SIG-M5 treated with dmso at 0.1 percent for 504 hours (cell line): ENCODE measurements around the gene CREG2.
A peak's percentile ranks its signal among the peaks of the same experiment; 100 is the strongest.

Experiments
- DNase-seq: peaks from one replicate; lab custom pipeline; 2025; ENCODE audit not compliant: unreplicated experiment; lab: John Stamatoyannopoulos, UW

The CREG2 gene

GRCh38 chr2:101310834-101311695, 76.2 kb downstream of the CREG2 start:
- no peak for DNase-seq

GRCh38 chr2:101310090-101310833, 77.0 kb downstream of the CREG2 start:
- DNase-seq = no peak

GRCh38 chr2:101308432-101309210, 78.7 kb downstream of the CREG2 start, which contains the start of gene RNF149:
RNF149 (minus strand) TSS chr2:101308701; CDS start chr2:101308588, 113 bp downstream.
- peak; percentile 99 for DNase-seq

- no peak for DNase-seq
These were observed 79.3 kb downstream of the CREG2 start for GRCh38 chr2:101307950-101308431.

- DNase-seq = no peak
These were observed 79.8 kb downstream of the CREG2 start for GRCh38 chr2:101307503-101307902.

- no peak for DNase-seq
These were observed 80.9 kb downstream of the CREG2 start for GRCh38 chr2:101306410-101306809.

- no peak for DNase-seq
These were observed 81.7 kb downstream of the CREG2 start for GRCh38 chr2:101305492-101306078.

- DNase-seq = no peak
These were observed 82.3 kb downstream of the CREG2 start for GRCh38 chr2:101305035-101305434.

- DNase-seq = no peak
These were observed 83.6 kb downstream of the CREG2 start for GRCh38 chr2:101303688-101304087.

GRCh38 chr2:101302016-101302415, 85.3 kb downstream of the CREG2 start:
- DNase-seq = peak; percentile 22

- no peak for DNase-seq
These were observed 86.5 kb downstream of the CREG2 start for GRCh38 chr2:101300836-101301235.

- DNase-seq = no peak
These were observed 87.1 kb downstream of the CREG2 start for GRCh38 chr2:101300164-101300563.

- DNase-seq = no peak
These were observed 87.7 kb downstream of the CREG2 start for GRCh38 chr2:101299604-101300003.

GRCh38 chr2:101297383-101297782, 89.9 kb downstream of the CREG2 start:
- no peak for DNase-seq

GRCh38 chr2:101296371-101296770, 90.9 kb downstream of the CREG2 start:
- no peak for DNase-seq

GRCh38 chr2:101295895-101296294, 91.4 kb downstream of the CREG2 start:
- DNase-seq = no peak
